ENCODE data around the gene SDE2. TPM values are rescaled to one million over a fixed set of nuclear protein-coding genes. Genes with fewer than 3 reads are reported as not detected.

The SDE2 gene
- total and polyA plus RNA-seq, 2 of the 4 experiments (the other 2 are of a cell fraction), result 8.5 to 14.7 TPM

DNA sequence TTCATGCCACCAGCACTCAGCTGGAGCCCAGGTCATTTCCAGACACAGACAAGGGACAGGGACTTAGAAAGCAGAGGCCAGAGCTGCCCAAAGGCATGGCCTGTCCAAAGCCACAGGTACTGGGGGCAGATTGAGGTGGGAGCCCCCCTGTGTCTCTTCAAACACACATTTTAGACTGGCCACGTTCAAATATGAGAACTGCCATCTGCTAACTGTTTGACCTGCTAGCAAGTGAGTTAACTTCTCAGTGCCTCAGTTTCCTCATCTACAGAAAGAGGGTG is 57.3 kb downstream of the SDE2 start:
- ChIA-PET CTCF (no interaction called here), POLR2A (ENCODE audit: unreplicated experiment) (no interaction called here)
- Histone ChIP-seq H3K9ac (ENCODE audit: low read depth, low read length) (no peak overlapping the region), H2AFZ (replicated peaks; ENCODE audit: low read length, poor library complexity) (no peak overlapping the region), H4K91ac (ENCODE audit: insufficient read depth, low read depth, low read length) (no peak overlapping the region), H3K14ac (replicated peaks; ENCODE audit: low read depth, low read length) (no peak overlapping the region), H3K36me3 (ENCODE audit: control insufficient read depth, insufficient read depth, low read length) (no peaks in the 10 kb centered on the region), H3K79me1 (ENCODE audit: low read depth in 1 of 2, low read length in 2 of 2) (no peaks in the 10 kb centered on the region), H3K56ac (ENCODE audit: extremely low read depth, insufficient read depth, low read length) (no peak overlapping the region), H3K23ac (ENCODE audit: low read depth, low read length) (no peak overlapping the region), H4K8ac (ENCODE audit: low read depth in 2 of 2, low read length in 2 of 2) (no peak overlapping the region), H2AK9ac (replicated peaks; ENCODE audit: low read depth, low read length, poor library complexity) (no peak overlapping the region), H2BK20ac (ENCODE audit: low read depth, low read length) (no peak overlapping the region), H2BK120ac (ENCODE audit: low read depth, low read length) (no peak overlapping the region), H3K27ac (ENCODE audit: insufficient read depth, low read length) (no peak overlapping the region), H2BK15ac (ENCODE audit: low read depth, low read length) (no peak overlapping the region), H3K4ac (ENCODE audit: low read depth, low read length) (no peak overlapping the region), H4K20me1 (ENCODE audit: insufficient read depth, low read length) (no peaks in the 10 kb centered on the region), H3K4me2 (ENCODE audit: low read depth, low read length) (no peak overlapping the region), H3K9me3 (ENCODE audit: control insufficient read depth, insufficient read depth, low read length) (no peaks in the 10 kb centered on the region), H3K27me3 (ENCODE audit: control insufficient read depth, insufficient read depth, low read length) (peaks cover 12% of the 10 kb centered on the region), H3K9me1 (ENCODE audit: insufficient read depth, low read length) (no peaks in the 10 kb centered on the region), H2BK5ac (ENCODE audit: low read depth, low read length, poor library complexity, severe bottlenecking) (no peak overlapping the region), H3K18ac (ENCODE audit: low read depth, low read length) (no peak overlapping the region), H3K4me3 (ENCODE audit: insufficient read depth, low read depth, low read length) (no peak overlapping the region), H3K4me1 (ENCODE audit: control insufficient read depth, insufficient read depth, low read length) (no peaks in the 10 kb centered on the region), H2AK5ac (ENCODE audit: low read depth, low read length) (no peak overlapping the region), H4K5ac (ENCODE audit: low read depth, low read length) (no peak overlapping the region)
- intact Hi-C loops (cut with micrococcal nuclease), result no loop called here
- no peak for ATAC-seq (ENCODE audit: low read depth)
- dilution Hi-C loops (cut with HindIII; ENCODE audit: low sequenced_read_pairs, unreplicated experiment), result no loop called here
- in situ Hi-C loops (cut with MboI; ENCODE audit: low sequenced_read_pairs), result no loop called here
- no peak for DNase-seq
- WGBS, 2 experiments (ENCODE audit: extremely low coverage in 2 of 2, insufficient read length in 1 of 2), result no CpG with 5 or more reads among the region's 1 CpG
- BruUV-seq (replicated peaks), result no TSS peak
- TF ChIP-seq NFE2L2 (IDR thresholded peaks at IDR 0.05; ENCODE audit: low read depth, low read length) (no peak), FOS (IDR thresholded peaks at IDR 0.05; ENCODE audit: low read depth, low read length) (no peak), CTCF (conservative IDR thresholded peaks at IDR 0.05; ENCODE audit: low read depth, low read length) (no peak), MAZ (IDR thresholded peaks at IDR 0.05; ENCODE audit: borderline replicate concordance, low read depth, low read length) (no peak), MXI1 (IDR thresholded peaks at IDR 0.05; ENCODE audit: borderline replicate concordance, low read depth, low read length) (no peak), CHD1 (IDR thresholded peaks at IDR 0.05; ENCODE audit: low read depth, low read length) (no peak), MAFK (IDR thresholded peaks at IDR 0.05; ENCODE audit: low read depth, low read length) (no peak), RFX5 (IDR thresholded peaks at IDR 0.05; ENCODE audit: low read depth, low read length) (no peak), CEBPB (IDR thresholded peaks at IDR 0.05; ENCODE audit: low read depth, low read length) (no peak), POLR2A (IDR thresholded peaks at IDR 0.05; ENCODE audit: low read depth, low read length) (no peak), RAD21 (IDR thresholded peaks at IDR 0.05; ENCODE audit: low read length) (no peak), SMC3 (IDR thresholded peaks at IDR 0.05; ENCODE audit: low read depth, low read length) (no peak), RCOR1 (IDR thresholded peaks at IDR 0.05; ENCODE audit: insufficient replicate concordance, low read length) (no peak), BHLHE40 (IDR thresholded peaks at IDR 0.05; ENCODE audit: low read depth, low read length) (no peak)
- TF ChIP-seq, protein P1, sequence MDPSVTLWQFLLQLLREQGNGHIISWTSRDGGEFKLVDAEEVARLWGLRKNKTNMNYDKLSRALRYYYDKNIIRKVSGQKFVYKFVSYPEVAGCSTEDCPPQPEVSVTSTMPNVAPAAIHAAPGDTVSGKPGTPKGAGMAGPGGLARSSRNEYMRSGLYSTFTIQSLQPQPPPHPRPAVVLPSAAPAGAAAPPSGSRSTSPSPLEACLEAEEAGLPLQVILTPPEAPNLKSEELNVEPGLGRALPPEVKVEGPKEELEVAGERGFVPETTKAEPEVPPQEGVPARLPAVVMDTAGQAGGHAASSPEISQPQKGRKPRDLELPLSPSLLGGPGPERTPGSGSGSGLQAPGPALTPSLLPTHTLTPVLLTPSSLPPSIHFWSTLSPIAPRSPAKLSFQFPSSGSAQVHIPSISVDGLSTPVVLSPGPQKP (IDR thresholded peaks at IDR 0.05; ENCODE audit: borderline replicate concordance, low read depth, low read length), result no peak
- TF ChIP-seq, protein P2, sequence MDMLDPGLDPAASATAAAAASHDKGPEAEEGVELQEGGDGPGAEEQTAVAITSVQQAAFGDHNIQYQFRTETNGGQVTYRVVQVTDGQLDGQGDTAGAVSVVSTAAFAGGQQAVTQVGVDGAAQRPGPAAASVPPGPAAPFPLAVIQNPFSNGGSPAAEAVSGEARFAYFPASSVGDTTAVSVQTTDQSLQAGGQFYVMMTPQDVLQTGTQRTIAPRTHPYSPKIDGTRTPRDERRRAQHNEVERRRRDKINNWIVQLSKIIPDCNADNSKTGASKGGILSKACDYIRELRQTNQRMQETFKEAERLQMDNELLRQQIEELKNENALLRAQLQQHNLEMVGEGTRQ (IDR thresholded peaks at IDR 0.05; ENCODE audit: low read depth, low read length), result no peak

Data from IMR-90 (cell line).